A549 (cell line): ENCODE results near the gene EMILIN1. TPM values are rescaled to one million over a fixed set of nuclear protein-coding genes. Genes with fewer than 3 reads are reported as not detected.

Experiments used
- ATAC-seq, 2 experiments: fragments of 200-7000 bp in 1 of 2; fragments of >200 bp in 1 of 2; cut with Nextera tagmentation in 1 of 2; cut with Tn5 transposase in 1 of 2; 3 replicates each; pipeline versions ENCODE4 v1.8.0 to v1.9.1; 2018 to 2020; ENCODE audit warnings: mild to moderate bottlenecking in 1 of 2, moderate library complexity in 1 of 2
- CTCF ChIA-PET: fragments of 300-600 bp; sonication (Branson Sonifier 250); formaldehyde crosslinking; extraction: SDS; loops from one replicate; lab custom pipeline; 2021; ENCODE audit warnings: antibody characterized with exemption, inconsistent platforms; lab: Yijun Ruan, JAX
- POLR2A ChIA-PET: fragments of 350-600 bp; formaldehyde crosslinking; extraction: SDS; loops from one replicate; lab custom pipeline; 2021; ENCODE audit warnings: antibody characterized with exemption, inconsistent platforms; lab: Yijun Ruan, JAX
- DNase-seq, 2 experiments: peaks; one replicate each; pipeline versions ENCODE4 v3.0.0 to v3.0.0-alpha.2; 2011 to 2016; ENCODE audit warnings: low read depth in 1 of 2, low spot score in 1 of 2
- FAIRE-seq: peaks from 2 replicates; lab custom pipeline; 2011; peaks lifted over from hg19 to GRCh38; lab: Jason Lieb, UNC
- H3K27ac ChIP-seq, 2 experiments: fragments of >200 bp; sonication (Bioruptor Twin); formaldehyde crosslinking; 3 replicates each; pipeline ENCODE4 v1.5.1; 2016 to 2017
- H3K4me1 ChIP-seq: fragments of >200 bp; sonication (Bioruptor Twin); formaldehyde crosslinking; 3 replicates; pipeline ENCODE4 v1.6.1; 2016
- H3K4me2 ChIP-seq: fragments of >200 bp; sonication (Bioruptor Twin); formaldehyde crosslinking; 3 replicates; pipeline ENCODE4 v1.6.1; 2016
- H3K4me3 ChIP-seq: fragments of >200 bp; sonication (Bioruptor Twin); formaldehyde crosslinking; 3 replicates; pipeline ENCODE4 v1.5.1; 2016
- H3K9me3 ChIP-seq: fragments of >200 bp; sonication (Bioruptor Twin); formaldehyde crosslinking; 3 replicates; pipeline ENCODE4 v1.6.1; 2016
- ATOH8 ChIP-seq: fragments of 250-450 bp; sonication (Bioruptor Pico); IDR thresholded peaks from 2 replicates; pipeline ENCODE4 v1.5.0; 2020; ENCODE audit warnings: low read depth, mild to moderate bottlenecking, moderate library complexity
- BCL3 ChIP-seq: fragments of >200 bp; sonication (Bioruptor Twin); formaldehyde crosslinking; IDR thresholded peaks from 3 replicates; pipeline ENCODE4 v1.6.1; 2016
- EHF ChIP-seq: fragments of 250-450 bp; sonication (Bioruptor Pico); IDR thresholded peaks from 2 replicates; pipeline ENCODE4 v1.5.0; 2020; ENCODE audit warnings: mild to moderate bottlenecking
- EHMT2 ChIP-seq: fragments of 200-600 bp; sonication (generic); IDR thresholded peaks from 2 replicates; pipeline ENCODE4 v1.6.1; 2016; ENCODE audit warnings: antibody characterized with exemption, low read depth, mild to moderate bottlenecking, moderate library complexity
- ESRRA ChIP-seq: fragments of 150-350 bp; IDR thresholded peaks from 2 replicates; pipeline ENCODE4 v1.6.1; 2014; ENCODE audit warnings: mild to moderate bottlenecking, low read length, borderline replicate concordance
- FOSL2 ChIP-seq, 2 experiments: fragments of 450-650 bp in 1 of 2; fragments of >200 bp in 1 of 2; sonication (Bioruptor Twin) in 1 of 2; formaldehyde crosslinking; IDR thresholded peaks; 2 replicates each; pipeline versions ENCODE4 v1.5.0 to v1.6.1; 2016 to 2020; ENCODE audit warnings: mild to moderate bottlenecking in 1 of 2, moderate library complexity in 1 of 2
- FOXS1 ChIP-seq: fragments of 250-450 bp; sonication (Bioruptor Pico); IDR thresholded peaks from 2 replicates; pipeline ENCODE4 v1.5.0; 2020; ENCODE audit warnings: mild to moderate bottlenecking, moderate library complexity
- GATA3 ChIP-seq: IDR thresholded peaks from 2 replicates; pipeline ENCODE4 v1.6.1; 2012; ENCODE audit warnings: borderline replicate concordance
- HMGXB4 ChIP-seq: fragments of 250-450 bp; sonication (Bioruptor Pico); IDR thresholded peaks from 2 replicates; pipeline ENCODE4 v1.5.0; 2021; ENCODE audit warnings: mild to moderate bottlenecking, moderate library complexity, borderline replicate concordance
- NFE2L2 ChIP-seq: fragments of 150-350 bp; conservative IDR thresholded peaks from 2 replicates; pipeline ENCODE4 v1.6.1; 2014; ENCODE audit warnings: low read length
- NPAS2 ChIP-seq: fragments of 250-450 bp; sonication (Bioruptor Pico); IDR thresholded peaks from 2 replicates; pipeline ENCODE4 v1.8.0; 2022; ENCODE audit warnings: mild to moderate bottlenecking, moderate library complexity, borderline replicate concordance
- PBX3 ChIP-seq: IDR thresholded peaks from 2 replicates; pipeline ENCODE4 v1.6.1; 2012
- RFX5 ChIP-seq: fragments of 450-650 bp; IDR thresholded peaks from 2 replicates; pipeline ENCODE4 v1.7.1; 2014; ENCODE audit warnings: antibody characterized with exemption, mild to moderate bottlenecking, moderate library complexity
- SREBF2 ChIP-seq: fragments of 450-650 bp; IDR thresholded peaks from 2 replicates; pipeline ENCODE4 v1.6.1; 2014; ENCODE audit warnings: mild to moderate bottlenecking, moderate library complexity
- TFCP2L1 ChIP-seq: fragments of 250-450 bp; sonication (Bioruptor Pico); IDR thresholded peaks from 2 replicates; pipeline ENCODE4 v1.5.0; 2021; ENCODE audit warnings: mild to moderate bottlenecking
- ZSCAN20 ChIP-seq: fragments of 250-450 bp; sonication (Bioruptor Pico); IDR thresholded peaks from 2 replicates; pipeline ENCODE4 v1.8.0; 2022; ENCODE audit warnings: mild to moderate bottlenecking, moderate library complexity
- WGBS: methylation state at CpG from one replicate; pipeline ENCODE4 v1.1.6; 2017; ENCODE audit errors: missing lambda C conversion rate; 5-methylcytosine and 5-hydroxymethylcytosine counted together
- polyA plus RNA-seq, 4 experiments: library from polyadenylated mRNA; depleted of rRNA in 3 of 4; stranded (reverse); fragments of >200 nt; fragmentation: RNase III in 1 of 4; extraction: RNeasy Plus Mini Kit Qiagen cat#74134 plus additional on column Dnase treatment in 1 of 4; gene quantifications; 2 replicates in 3 of 4; 3 replicates in 1 of 4; pipeline ENCODE4 v1.2.3, GENCODE V29; 2011 to 2017
- TF ChIP-seq, protein P1 (sequence below): fragments of 450-650 bp; IDR thresholded peaks from 2 replicates; pipeline ENCODE4 v1.6.1; 2014; ENCODE audit warnings: antibody characterized with exemption
- TF ChIP-seq, protein P2 (sequence below): fragments of 150-350 bp; IDR thresholded peaks from 2 replicates; pipeline ENCODE4 v1.6.1; 2014; ENCODE audit warnings: low read depth, mild to moderate bottlenecking, low read length

Gene EMILIN1
- polyA plus RNA-seq, 2 of the 4 experiments (the other 2 are of a cell fraction): 0.13 to 0.49 TPM

DNA sequence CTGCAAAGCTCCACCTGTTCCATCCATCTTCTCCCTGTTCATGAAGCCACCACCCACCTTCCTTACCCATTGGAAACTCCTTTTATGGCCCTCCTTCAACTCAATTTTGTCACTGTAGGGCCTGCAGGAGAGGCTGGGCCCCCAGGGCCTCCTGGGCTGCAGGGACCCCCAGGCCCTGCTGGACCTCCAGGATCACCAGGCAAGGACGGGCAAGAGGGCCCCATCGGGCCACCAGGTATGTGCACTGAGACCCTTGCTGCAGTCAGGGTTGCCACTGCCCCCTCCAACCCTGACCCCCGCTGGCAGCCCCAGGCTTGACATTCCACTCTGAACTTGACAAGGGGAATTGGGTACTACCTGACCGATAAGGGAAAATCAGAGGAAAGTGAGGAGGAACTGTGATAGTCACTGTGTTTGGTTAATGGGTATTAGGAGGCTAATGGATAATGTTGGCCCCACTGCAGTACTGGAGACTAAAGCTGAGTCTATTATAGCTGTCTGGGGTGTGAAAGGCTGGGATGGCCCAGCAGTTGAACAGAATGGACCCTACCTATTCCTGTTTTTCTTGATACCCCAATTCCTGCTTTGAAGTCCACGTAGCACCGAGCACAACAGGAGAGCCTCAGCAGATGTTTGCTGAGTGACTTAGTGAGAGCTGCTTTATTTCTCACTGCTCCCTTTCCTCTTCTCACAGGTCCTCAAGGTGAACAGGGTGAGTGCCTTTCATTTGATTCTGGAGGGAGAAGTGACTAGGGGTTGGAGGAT, 6.1 kb downstream of the EMILIN1 start:
- ChIA-PET POLR2A (interaction anchor here (1.2 to 1.5 kb wide), 3 partner anchors 13 to 35 kb away, joined by 3 to 8 read pairs (median 4); partner anchors contain the start of gene OST4), CTCF (interaction anchor here (0.8 to 15.3 kb wide), 14 partner anchors 8 to 243 kb away, joined by 3 to 253 read pairs (median 6); partner anchors contain the start of genes AGBL5 and OST4)
- WGBS: 86% methylated on average over 6 of the region's 6 CpGs
- H3K4me2 ChIP-seq: no peak overlapping the region
- no peak for FAIRE-seq
- no peak overlapping the region; a peak in 1 of 6 replicates for H3K27ac ChIP-seq
- peaks cover 17% of the 10 kb centered on the region for H3K4me1 ChIP-seq
- no peak overlapping the region for H3K4me3 ChIP-seq
- H3K9me3 ChIP-seq: no peaks in the 10 kb centered on the region
- no peak for DNase-seq
- TF ChIP-seq NFE2L2: no peak
- no peak for TF ChIP-seq ESRRA
- TF ChIP-seq TFCP2L1 (CRISPR knock-in tag): no peak
- no peak for TF ChIP-seq EHMT2
- no peak for TF ChIP-seq HMGXB4 (CRISPR knock-in tag)
- TF ChIP-seq SREBF2: no peak
- no peak for TF ChIP-seq FOSL2 (IDR thresholded peaks at IDR 0.05)
- no peak for TF ChIP-seq FOSL2 (CRISPR knock-in tag; IDR thresholded peaks at IDR 0.05)
- TF ChIP-seq, protein P1, sequence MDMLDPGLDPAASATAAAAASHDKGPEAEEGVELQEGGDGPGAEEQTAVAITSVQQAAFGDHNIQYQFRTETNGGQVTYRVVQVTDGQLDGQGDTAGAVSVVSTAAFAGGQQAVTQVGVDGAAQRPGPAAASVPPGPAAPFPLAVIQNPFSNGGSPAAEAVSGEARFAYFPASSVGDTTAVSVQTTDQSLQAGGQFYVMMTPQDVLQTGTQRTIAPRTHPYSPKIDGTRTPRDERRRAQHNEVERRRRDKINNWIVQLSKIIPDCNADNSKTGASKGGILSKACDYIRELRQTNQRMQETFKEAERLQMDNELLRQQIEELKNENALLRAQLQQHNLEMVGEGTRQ: no peak
- no peak for TF ChIP-seq PBX3
- no peak for TF ChIP-seq FOXS1
- TF ChIP-seq NPAS2 (CRISPR knock-in tag): no peak
- no peak for TF ChIP-seq EHF (CRISPR knock-in tag)
- TF ChIP-seq, protein P2, sequence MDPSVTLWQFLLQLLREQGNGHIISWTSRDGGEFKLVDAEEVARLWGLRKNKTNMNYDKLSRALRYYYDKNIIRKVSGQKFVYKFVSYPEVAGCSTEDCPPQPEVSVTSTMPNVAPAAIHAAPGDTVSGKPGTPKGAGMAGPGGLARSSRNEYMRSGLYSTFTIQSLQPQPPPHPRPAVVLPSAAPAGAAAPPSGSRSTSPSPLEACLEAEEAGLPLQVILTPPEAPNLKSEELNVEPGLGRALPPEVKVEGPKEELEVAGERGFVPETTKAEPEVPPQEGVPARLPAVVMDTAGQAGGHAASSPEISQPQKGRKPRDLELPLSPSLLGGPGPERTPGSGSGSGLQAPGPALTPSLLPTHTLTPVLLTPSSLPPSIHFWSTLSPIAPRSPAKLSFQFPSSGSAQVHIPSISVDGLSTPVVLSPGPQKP: no peak
- no peak for TF ChIP-seq ATOH8 (CRISPR knock-in tag)
- no peak for TF ChIP-seq BCL3
- TF ChIP-seq ZSCAN20: no peak
- no peak for TF ChIP-seq RFX5
- no peak for TF ChIP-seq GATA3
- ATAC-seq: no peak
